ENCODE measurements around the gene GSTM1.
A peak's percentile ranks its signal among the peaks of the same experiment; 100 is the strongest.

Gene GSTM1

DNA sequence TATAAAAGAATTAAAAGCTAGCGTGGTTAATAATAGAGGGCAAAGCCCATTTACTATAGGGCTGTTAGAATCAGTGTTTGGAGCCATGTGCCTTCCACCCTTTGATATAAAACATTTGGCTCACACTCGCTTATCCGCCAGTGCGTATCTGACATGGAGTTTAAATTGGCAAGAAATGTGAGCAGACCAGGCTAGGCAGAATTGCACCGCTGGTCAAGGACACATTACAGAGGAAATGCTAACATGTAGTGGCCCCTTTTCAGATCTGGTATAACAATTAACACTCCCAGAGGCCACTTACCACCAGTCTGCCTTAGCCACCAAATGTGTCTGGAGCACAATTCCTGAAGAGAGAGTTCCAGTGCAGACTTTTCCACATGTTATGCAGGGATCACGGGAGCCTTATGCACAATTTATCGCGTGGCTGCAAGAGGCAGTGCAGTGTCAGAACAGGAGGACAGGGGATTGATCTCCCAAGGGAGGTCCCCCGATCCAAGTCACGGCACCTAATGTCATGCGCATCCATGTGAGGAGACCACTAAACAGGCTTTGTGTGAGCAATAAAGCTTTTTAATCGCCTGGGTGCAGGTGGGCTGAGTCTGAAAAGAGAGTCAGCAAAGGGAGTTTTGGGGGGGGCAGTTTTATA is 39.2 kb downstream of the GSTM1 start:
- DNase-seq: no peak

DNA sequence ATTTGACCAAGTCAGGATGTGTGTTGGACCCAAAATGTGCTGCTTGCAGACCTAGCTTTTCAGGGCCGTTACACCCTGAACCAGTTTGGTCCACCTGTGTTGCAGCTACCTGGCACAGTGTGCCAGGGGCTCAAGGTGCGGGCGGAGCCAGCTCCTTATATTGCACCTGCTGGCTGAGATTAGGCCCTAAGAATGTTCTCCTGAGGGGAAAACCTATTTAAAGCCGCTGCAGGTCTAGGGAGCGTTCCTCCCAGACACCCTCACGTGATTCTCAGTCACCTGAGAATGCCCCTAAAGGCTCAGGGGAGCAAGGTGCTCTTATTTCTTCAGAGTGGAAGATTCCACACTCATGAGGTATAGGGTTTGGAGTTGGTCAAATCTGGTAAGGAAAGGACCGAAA is 41.3 kb downstream of the GSTM1 start:
- no peak for DNase-seq

DNA sequence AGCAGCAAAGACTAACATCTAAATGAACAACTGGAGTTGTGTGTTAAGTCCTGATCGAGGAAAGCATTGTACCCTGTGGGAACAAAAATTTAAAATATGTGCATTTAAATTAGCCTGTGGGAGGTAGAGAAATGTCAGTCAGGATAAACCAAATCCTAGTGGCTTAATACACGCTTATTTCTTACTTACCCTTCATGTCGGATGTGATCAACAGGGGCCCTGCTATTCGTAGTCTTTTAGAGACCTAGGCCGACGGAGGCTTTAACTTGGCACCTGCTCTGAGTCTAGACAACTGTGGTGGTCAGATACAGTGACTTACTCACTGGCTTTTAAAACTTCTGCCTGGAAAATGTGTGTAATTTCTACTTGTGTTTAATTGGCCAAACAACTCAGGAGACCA is 43.0 kb downstream of the GSTM1 start:
- no peak for DNase-seq

GRCh38 chr1:109732390-109732881 is 44.8 kb downstream of the GSTM1 start:
- no peak for DNase-seq

DNA sequence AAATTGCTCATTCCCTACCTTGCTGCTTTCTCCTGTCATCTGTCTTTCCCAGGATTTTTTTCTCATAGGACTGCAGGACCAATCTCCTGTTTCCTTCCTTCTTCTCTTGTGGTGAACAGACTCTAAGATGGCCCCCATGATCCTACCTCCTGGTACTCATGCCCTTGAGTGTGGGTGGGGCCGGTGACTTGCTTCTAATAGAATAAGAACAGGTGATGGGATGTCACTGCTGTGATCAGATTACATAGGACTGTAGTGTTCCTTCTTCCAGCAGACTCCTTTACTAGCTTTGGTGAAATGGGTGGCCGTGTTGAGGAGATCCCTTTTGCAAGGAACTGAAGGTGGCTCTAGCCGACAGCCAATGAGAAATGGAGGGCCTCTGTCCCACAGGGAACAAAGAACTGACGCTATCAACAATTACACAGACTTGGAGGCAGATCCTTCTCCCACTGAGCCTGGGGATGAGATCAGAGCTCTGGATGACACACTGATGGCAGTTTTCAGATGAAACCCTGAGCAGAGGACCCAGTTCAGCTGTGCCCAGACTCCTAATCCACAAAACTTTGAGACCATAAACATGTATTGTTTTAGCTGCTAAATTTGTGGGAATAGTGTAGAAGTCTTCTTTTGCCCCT is 45.7 kb downstream of the GSTM1 start:
- no peak for DNase-seq

GRCh38 chr1:109739738-109740614 is 52.4 kb downstream of the GSTM1 start:
- peak in 53 of 56 donors; percentile 13 to 85 (median 56) for DNase-seq

DNA sequence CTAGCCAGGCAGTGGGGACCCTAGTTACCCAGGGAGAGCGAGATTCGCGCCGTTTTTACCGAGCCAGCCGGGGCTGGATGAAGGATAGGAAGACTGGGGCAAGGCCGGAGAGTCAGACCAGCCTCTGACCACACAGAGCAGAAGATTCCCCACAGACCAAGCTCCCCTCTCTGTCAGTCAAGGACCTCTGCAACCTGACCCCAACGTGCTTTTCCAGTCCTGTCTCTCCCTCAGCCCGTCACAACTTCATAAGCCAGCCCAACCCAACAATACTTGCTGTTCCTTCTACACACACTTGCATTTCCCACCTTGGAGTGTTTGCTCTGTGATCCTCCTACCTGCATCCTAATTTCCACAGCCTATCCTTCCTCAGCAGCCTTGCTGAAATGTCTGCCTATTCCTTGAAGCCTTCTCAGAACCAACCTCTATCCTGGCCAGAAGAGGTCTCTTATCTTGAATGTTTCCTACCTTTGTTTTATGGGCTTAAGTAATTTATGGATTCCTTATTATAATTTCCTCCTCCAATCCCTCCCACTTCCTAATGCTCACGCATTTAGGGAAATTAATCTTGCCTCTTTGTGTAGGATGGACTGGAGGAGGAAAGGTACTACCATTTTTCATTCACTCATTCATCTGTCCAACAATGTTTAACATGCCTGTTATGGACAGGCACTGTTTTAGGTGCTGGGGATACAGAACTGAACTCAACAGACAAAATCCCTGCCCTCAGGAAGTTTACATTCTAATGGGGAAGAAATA is 53.2 kb downstream of the GSTM1 start, which contains the start of gene GSTM3:
Gene GSTM3, minus strand, starts transcription at position 424 of the 759 bp plus-strand sequence. CDS start 751 bp downstream, outside the sequence.
- DNase-seq: no peak

All from amygdala (tissue), 56 donors.